ENCODE data around the gene NCK1.

DNA sequence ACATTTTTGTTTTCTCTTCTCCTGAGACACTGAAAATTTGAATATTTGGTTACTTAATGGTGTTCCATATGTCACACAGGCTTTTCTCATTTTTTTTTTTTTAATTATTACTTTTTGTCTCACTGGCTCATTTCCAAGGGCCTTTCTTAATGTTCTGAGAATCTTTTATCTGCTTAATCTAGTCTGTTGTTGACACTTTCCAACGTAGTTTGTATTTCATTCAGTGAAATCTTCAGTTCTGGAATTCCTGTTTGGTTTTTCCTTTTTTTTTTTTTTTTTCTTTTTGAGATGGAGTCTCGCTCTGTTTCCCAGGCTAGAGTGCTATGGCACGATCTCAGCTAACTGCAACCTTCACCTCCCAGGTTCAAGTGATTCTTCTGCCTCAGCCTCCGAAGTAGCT lies 42.7 kb downstream of the NCK1 start:
- TF ChIP-seq POLR2AphosphoS5 (IDR thresholded peaks at IDR 0.05; ENCODE audit: low read depth, low read length) (no peak), POLR2A (IDR thresholded peaks at IDR 0.05; ENCODE audit: low read depth, low read length) (no peak)

All from GM12892 (cell line).